Panc1 (cell line): Measurements from ENCODE around the gene C1orf87.

Source experiments
- CTCF ChIP-seq: fragments of 450-650 bp; IDR thresholded peaks from 2 replicates; pipeline ENCODE4 v1.5.1; 2017; ENCODE audit warnings: mild to moderate bottlenecking
- POLR2AphosphoS5 ChIP-seq: IDR thresholded peaks from 2 replicates; pipeline ENCODE4 v1.6.1; 2012; ENCODE audit warnings: mild to moderate bottlenecking, low read depth, low read length, moderate library complexity
- REST ChIP-seq, 2 experiments: IDR thresholded peaks; 2 replicates each; pipeline ENCODE4 v1.6.1; 2011 to 2012; ENCODE audit warnings: low read depth in 2 of 2, control low read depth in 1 of 2, low read length in 1 of 2, mild to moderate bottlenecking in 1 of 2, moderate library complexity in 1 of 2; ENCODE audit not compliant: insufficient read depth in 1 of 2
- SIN3A ChIP-seq: IDR thresholded peaks from 2 replicates; pipeline ENCODE4 v1.6.1; 2012; ENCODE audit warnings: low read depth, mild to moderate bottlenecking, low read length, moderate library complexity, borderline replicate concordance; ENCODE audit not compliant: insufficient read depth
- TCF7L2 ChIP-seq: IDR thresholded peaks from 2 replicates; pipeline ENCODE4 v1.6.1; 2011; ENCODE audit warnings: mild to moderate bottlenecking, low read depth, low read length, inconsistent platforms

DNA sequence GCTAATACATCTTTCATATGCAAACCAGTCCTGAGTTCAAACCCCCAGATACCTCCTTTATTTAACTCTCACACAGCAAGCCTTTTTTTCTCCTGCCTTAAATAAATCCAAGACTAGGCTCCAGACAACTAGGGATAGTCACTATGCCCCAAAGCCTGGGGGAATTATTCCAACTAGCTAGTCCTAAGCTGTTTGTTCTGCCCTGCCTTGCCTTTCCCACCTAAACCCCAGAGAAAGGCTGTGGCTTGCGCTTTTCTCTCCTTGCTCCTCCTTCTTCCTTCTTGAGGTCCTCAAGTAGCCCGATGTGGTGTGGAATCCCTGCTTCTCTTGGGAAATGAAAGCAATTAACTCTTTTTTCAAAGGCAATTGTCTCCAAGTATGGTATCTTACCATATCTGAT is 31.8 kb downstream of the C1orf87 start:
- TF ChIP-seq CTCF, result no peak
- no peak for TF ChIP-seq POLR2AphosphoS5
- no peak for TF ChIP-seq REST (IDR thresholded peaks at IDR 0.05; ENCODE audit: insufficient read depth in 1 of 2, low read depth in 2 of 2, low read length in 1 of 2)
- no peak for TF ChIP-seq SIN3A
- no peak for TF ChIP-seq TCF7L2
